Muscle of back (tissue), 11 donors: ENCODE data around the gene TM4SF4. TPM values are rescaled to one million over a fixed set of nuclear protein-coding genes. Genes with fewer than 3 reads are reported as not detected.

Source experiments
- DNase-seq, 3 donors: peaks; one replicate each; pipeline versions ENCODE4 v3.0.0 to v3.0.0-alpha.2; 2013
- polyA plus RNA-seq, 10 donors: library from polyadenylated mRNA; unstranded; fragments of 120-200 nt; gene quantifications; one replicate each; pipeline ENCODE4 v1.2.1, GENCODE V29; 2013; ENCODE audit not compliant: insufficient read length in 10 of 10

Gene TM4SF4
- polyA plus RNA-seq, 10 donors = 0.18 to 0.77 TPM; not detected in 8

DNA sequence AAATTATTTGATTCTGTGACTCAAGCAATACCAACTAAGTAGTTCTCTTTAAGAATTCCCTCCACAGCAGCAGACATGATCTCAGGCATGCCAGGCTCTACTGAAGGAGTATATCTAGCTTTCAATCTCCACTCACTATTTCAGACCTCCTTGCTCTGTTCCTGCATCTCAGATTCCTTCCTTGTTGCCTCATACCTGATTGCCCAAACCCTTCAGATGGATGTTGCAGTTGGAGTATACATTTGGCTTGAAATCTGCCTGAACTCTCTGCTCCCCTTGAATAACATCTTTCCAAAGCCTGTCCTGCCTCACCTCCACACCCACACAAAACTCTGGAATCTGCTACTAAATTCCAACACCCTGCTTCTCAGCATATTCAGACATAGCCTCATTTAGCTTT lies 19.8 kb upstream of the TM4SF4 start:
- no peak for DNase-seq

DNA sequence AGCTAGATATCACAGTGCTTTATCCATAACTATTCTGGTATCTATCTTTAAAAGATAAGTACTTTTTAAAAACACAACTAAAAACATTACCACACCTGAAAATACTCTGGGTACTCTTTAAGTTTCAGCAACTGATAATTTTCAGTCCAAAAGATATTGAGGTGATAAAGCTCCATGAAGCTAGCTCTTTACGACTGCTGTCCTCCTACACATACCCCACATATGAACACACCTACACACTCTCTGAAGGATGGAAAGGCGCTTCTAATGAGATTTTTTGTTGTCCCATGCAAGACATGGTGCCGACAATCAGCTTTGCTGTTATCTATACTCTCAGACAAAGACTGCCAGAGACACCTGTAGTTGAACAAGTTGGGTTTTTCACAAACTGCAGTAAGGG lies 19.1 kb upstream of the TM4SF4 start:
- DNase-seq = no peak

DNA sequence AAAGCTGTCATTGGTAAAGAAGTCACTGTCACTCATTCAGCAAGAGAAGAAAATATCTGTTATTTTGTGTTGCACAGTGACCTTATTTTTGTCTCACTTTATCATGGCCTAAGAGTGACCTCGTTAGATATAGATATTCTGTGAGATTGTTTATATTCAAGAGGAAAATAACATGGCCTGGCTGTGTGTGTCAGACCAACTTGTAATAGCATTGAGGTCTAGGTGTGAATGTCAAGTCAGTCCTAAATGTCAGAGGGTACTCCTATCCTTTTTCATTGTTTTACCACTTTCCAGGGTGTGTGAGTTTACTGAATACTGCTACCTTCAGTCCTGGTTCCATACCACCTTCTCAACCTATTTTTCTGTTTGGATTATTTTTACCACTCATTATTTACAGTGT lies 18.5 kb upstream of the TM4SF4 start:
- no peak for DNase-seq

DNA sequence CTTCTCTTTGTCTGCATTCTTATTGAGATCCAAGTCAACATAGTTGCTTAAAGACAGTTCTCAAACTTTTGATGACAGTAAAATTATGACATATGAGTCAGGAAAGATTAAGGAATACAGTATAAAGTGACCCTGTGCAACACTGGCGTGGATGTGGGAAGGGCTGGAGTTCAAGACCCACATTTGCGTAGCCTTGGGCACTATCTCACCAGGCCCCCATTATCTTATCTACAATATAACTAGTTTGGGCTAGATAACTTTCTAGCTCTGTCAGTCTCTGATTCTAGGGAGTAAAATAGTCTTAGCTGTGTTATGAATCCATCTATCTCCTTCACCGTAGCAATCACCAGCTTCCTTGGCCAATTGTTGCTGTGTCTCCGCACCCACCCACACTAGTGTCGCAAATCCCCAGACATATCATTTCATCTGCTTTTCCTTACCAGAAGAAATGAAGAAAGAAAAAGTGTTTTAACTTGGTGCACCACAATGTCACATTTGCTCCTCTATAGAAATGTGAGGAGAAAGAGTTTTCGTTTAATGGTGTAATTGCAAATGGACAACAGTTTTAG lies 14.9 kb upstream of the TM4SF4 start:
- DNase-seq = no peak

GRCh38 chr3:149460117-149460516 lies 14.4 kb upstream of the TM4SF4 start:
- DNase-seq = peak in 2 of 3 donors; percentile 40 to 54

DNA sequence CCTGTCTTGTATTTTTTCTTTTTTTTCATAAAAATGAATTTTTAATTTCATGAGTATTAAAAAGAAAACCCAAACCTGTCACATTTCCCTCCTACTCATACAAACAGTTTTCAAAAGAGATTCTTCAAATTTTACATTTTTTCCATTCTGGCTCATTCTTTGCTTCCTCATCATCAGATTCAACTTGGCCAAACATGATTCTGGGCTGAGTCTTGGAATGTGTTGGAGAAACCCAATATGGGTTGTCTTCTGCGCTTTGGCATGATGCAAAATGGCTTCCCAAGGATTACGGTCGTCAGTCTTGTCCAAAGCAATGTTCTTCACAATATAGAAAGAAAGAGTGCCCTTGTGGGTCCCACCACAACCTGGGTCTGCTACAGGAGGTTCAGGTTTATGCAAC lies 12.4 kb upstream of the TM4SF4 start:
- no peak for DNase-seq

DNA sequence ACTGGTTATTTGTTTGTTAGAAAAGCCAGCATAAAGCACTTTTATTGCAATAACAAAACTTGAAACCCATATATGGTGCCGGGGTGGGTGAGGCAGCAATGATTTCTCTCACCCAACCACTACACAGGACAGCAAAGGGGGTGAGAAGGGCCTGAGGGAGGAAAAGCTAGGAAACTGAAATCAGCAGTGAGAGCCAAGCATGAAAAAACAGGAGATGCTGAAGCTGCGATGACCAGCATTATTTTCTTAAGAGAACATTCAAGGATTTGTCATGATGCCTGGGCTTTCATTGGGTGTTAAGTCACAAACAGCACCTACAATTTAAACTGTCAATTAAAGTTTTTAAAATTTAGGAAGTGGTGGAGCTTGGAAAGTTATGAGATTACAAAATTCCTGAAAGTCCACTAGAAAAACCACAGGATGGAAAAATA lies 11.9 kb upstream of the TM4SF4 start:
- DNase-seq = no peak

DNA sequence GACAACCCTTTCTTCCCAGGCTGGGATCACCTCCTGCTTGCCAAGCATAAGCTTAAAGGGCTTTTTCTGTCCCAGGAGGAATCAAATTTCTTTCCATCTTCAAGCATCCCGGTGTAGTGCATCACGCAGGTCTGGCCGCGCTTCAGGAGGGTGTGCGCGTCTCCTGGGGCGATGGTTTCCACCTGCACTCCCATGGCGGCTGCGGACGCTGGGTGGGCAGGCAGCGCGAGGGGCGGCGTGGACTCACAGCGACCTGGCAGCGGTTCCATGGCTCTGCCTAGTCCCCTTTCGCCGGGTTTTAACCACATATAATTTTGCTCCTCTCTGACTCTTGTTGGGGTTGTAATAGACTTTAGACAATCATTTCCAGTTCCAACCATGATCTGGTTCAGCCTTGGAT lies 10.6 kb upstream of the TM4SF4 start:
- DNase-seq = no peak

- no peak for DNase-seq
These were observed 9.8 kb upstream of the TM4SF4 start for GRCh38 chr3:149464542-149465328.

DNA sequence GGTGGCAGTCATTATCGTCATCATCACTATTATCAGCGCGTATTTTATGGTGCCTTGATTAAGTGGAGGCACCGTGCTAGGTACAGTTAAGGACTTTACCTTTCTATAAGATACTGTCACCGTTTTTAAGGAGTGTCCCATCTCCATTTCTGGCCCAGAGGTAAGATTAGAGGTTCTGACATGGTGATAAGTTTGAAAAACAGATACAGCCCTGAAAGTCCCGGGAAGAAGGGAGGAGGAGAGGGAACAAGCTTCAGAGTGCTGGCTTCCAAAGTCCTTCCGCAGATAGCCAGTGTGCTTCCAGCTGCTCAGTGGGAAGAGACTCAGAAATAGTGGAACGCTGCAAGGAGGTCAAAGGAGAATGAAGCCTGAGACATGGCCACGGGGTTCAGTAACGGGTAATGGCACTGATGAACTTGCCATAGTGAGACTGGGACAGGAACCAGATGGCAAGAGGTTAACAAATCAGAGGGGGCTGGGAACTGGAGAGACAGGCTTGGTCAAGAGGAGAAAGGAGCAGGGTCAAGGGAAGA lies 9.1 kb upstream of the TM4SF4 start:
- DNase-seq = no peak

DNA sequence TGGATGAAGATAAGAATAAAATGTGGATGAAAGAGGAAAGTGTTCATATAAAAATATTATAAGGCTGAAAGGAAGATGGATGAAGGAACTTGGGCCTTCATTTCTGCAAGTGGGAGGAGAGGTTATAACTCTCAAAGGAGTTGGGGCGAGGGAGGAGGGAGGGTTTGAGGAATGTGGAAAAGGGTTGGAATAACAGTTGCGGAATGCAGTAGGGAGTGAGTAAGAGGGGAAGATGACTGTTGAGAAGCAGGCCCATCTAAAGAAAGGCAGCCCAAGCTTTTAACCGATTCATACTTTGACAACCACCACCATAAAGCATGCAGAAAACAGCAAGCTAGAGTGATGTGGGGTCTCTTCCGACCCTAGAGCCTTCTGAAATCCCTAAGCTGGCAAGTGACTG lies 8.3 kb upstream of the TM4SF4 start:
- peak in 1 of 3 donors; percentile 84 for DNase-seq

DNA sequence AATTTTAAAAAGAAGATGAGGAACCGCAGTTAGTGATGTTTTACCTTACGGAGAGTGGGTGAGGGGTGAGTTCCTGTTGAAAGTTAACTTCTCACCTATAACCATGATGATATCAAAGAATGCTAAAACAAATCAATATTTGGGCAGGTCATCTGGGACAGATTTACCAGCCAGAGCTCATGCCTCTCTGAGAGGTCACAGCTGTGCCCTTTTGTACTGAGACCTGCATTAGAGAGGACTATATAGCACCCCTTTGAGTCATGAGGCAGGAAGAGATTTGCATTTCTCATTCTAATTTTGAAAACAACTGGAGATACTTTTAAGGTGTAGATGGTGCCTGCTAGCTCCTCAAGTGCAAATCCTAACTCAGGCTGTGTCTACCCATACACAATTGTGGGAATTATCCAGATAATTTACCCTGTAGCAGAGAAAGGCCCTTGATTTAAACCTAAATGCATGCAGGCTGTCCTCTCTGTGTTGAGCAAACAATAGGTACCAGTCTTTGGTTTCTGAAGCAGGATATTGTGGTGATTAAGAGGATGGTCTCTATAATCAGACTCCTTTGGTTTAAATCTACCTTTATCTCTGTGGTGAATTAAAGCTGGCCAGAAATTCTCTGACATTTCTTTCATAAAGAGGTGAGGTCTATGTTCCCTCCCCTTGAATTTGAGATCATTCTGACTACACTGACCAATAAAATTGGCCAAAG lies 5.8 kb upstream of the TM4SF4 start:
- no peak for DNase-seq

DNA sequence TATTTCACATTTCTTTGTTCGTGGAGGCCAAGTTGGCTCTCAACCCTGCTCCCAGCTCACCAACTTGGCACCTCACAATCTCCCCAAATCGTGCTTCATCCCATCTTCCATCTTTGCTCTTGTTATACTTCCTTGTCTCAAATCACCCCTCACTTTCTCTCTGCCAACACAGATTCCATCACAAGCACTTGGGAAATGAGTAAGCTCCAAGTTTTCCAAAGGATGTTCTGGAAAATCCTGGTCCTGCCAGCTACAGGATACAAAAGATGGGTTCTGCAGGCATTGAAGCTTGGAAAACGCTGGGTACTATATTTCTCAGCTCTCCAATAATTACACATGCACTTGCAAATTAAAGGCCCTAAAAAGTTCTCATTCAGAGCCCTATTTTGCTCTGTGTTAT lies 4.1 kb upstream of the TM4SF4 start:
- DNase-seq = no peak

DNA sequence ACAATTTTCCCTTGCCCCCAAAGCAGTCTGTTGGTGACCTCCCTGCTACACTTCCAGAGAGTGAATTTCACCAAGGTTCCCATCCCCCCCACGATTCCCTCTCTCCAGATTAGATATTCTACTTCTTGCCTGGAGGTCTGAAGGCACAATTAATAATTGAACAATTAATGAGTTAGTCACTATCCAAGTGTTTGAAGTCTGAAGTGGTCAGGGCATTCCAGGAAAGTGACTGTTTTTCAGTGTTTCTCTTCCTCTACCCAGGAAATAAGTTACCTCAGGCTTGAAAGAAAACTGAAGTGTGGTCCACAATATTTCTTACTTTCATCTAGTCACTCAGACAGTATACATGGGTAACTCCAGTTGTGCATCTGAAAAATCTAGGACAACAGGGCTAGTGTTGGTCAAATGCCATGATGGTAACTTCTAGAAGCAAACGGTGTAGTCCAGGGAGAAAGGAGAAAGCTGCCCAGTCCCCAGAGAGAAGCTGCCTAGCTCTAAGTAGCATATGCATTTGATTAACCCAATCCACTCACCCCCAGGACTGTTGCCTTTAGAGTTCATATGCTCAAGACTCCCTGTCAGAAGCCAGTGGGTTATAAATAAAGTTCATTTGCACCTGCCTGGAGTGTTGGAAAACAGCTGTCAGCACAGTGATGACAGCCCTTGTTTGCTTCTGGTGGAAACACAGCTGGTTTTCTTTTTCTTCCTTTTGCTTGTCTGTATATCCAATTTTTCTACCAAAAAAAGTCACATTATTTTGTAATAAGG lies 2.3 kb upstream of the TM4SF4 start:
- DNase-seq = peak; percentile 60 to 76 (median 63)

DNA sequence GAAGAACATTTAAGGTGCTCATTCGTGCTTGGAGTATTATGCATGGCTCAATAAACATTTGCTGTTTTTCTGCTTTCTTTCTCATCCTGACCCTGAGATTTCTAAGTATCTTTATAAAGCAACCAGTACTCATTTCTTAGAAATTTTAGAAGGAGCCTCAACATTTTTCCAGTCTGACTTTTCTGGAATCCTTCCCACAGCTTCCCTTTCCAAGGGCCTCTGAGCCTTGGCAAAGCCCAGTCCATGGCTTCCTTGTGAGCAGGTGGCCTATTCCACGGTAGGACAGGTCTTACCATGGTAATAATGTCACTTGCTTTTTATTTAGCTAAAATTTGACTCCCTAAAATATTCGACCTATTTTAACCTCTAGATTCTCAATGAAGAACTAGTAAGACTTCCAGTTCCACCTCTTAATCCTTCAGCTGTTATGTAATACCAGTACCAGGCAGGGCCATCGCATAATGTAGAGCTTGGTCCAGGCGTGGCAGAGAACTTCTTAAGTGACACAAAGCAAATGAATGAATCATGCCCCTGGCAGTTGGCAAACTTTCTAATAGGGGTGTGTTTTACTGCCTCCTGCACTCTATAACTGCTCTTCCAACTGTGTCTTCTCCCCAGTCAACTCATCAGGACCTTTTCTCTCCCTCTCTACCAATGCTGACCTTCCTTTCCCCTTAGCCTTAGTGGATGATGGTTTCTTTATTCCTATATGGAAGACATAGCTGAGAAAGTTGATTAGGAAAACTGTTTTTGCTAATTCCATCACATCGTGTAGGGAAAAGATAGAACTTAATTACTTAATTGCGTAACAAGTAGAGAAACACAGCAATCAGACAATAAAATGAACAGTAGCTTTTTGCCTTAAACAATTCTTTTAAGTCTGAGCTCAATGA lies 894 bp upstream of the TM4SF4 start:
- peak; percentile 59 to 78 (median 64) for DNase-seq

GRCh38 chr3:149475451-149476060 lies 1.1 kb downstream of the TM4SF4 start:
- DNase-seq = no peak

GRCh38 chr3:149476225-149476624 lies 1.7 kb downstream of the TM4SF4 start:
- DNase-seq = no peak

- no peak for DNase-seq
These were observed 5.3 kb downstream of the TM4SF4 start for GRCh38 chr3:149479621-149480325.

DNA sequence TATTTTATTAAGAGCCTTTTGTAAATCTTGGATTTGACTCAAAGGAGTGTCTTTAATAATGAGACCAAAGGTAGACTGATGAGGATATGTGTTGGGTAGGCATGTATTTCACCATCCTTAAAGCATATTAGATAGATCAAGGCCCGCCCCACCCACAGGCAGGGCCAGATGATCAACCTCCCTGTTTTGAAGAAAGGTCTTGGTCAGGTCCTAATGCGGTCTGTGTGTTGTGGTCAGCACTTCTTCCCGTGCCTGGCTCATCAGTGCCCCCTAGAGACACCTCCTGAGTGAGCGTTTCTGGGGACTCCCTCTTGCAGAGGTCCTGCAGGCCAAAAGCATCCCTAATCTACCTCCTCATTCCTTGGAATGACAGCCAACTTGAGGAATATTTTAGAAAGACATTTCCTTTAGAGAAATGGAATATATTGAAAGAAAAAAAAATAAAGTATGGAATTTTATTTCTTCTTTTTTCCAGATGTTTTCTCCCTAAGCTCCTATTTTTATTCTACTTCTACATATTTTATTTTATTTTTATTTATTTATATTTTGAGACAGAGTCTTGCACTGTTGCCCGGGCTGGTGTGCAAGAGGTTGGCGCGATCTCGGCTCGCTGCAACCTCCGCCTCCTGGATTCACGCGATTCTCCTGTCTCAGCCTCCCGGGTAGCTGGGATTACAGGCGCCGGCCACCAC lies 6.0 kb downstream of the TM4SF4 start:
- DNase-seq = peak; percentile 61 to 75 (median 74)
